GM12878 (cell line): ENCODE data around the gene C6orf62. TPM values are rescaled to one million over a fixed set of nuclear protein-coding genes. Genes with fewer than 3 reads are reported as not detected.

ENCODE experiments used
- ATAC-seq: fragments of 200-7000 bp; cut with Tn5 transposase; 3 replicates; pipeline ENCODE4 v1.9.1; 2020; ENCODE audit warnings: mild to moderate bottlenecking, moderate library complexity
- BruUV-seq: library from RNA; stranded (reverse); fragments of 400-500 nt; replicated peaks from 2 replicates; lab custom pipeline; 2021; lab: Mats Ljungman, UMichigan
- CTCF ChIA-PET: fragments of 300-600 bp; sonication (Branson Sonifier 250); formaldehyde crosslinking; extraction: SDS; loops from one replicate; lab custom pipeline; 2021; ENCODE audit warnings: inconsistent platforms; lab: Yijun Ruan, JAX
- POLR2A ChIA-PET: fragments of 350-600 bp; formaldehyde crosslinking; extraction: SDS; loops from one replicate; lab custom pipeline; 2021; ENCODE audit warnings: inconsistent platforms; lab: Charles Lee
- RAD21 ChIA-PET: fragments of 300-600 bp; sonication (Branson Sonifier 250); formaldehyde crosslinking; loops from one replicate; lab custom pipeline; 2023; ENCODE audit warnings: antibody characterized with exemption; ENCODE audit not compliant: unreplicated experiment; lab: Charles Lee
- SMC1A ChIA-PET: fragments of 300-600 bp; sonication (Branson Sonifier 250); formaldehyde crosslinking; loops from one replicate; lab custom pipeline; 2023; ENCODE audit not compliant: unreplicated experiment, uncharacterized antibody; lab: Charles Lee
- DNase-seq: peaks from one replicate; pipeline ENCODE4 v3.0.0-alpha.2; 2011; ENCODE audit warnings: low read depth, low spot score
- FAIRE-seq: peaks from 3 replicates; lab custom pipeline; 2011; peaks lifted over from hg19 to GRCh38; lab: Jason Lieb, UNC
- H2AFZ ChIP-seq: 2 replicates; pipeline ENCODE4 v1.6.0; 2011; ENCODE audit warnings: low read depth, low read length, control low read depth; ENCODE audit not compliant: control insufficient read depth
- H3K27ac ChIP-seq: 2 replicates; pipeline ENCODE4 v1.5.1; 2011; ENCODE audit warnings: control low read depth; ENCODE audit not compliant: control insufficient read depth, insufficient read depth
- H3K27me3 ChIP-seq, 2 experiments: replicated peaks in 1 of 2; 2 replicates each; pipeline versions ENCODE4 v1.6.0 to v1.6.1; 2011; ENCODE audit warnings: low read length in 1 of 2; ENCODE audit not compliant: control insufficient read depth in 2 of 2, insufficient read depth in 2 of 2
- H3K36me3 ChIP-seq, 2 experiments: 2 replicates each; pipeline ENCODE4 v1.5.1; 2011; ENCODE audit warnings: low read length in 1 of 2; ENCODE audit not compliant: control insufficient read depth in 2 of 2, insufficient read depth in 2 of 2
- H3K4me1 ChIP-seq: 2 replicates; pipeline ENCODE4 v1.6.1; 2011; ENCODE audit warnings: mild to moderate bottlenecking, low read length, moderate library complexity, mixed read lengths; ENCODE audit not compliant: control insufficient read depth, insufficient read depth
- H3K4me2 ChIP-seq: 2 replicates; pipeline ENCODE4 v1.6.0; 2011; ENCODE audit warnings: control low read depth; ENCODE audit not compliant: control insufficient read depth, insufficient read depth
- H3K4me3 ChIP-seq: fragments of 200-600 bp; sonication (generic); 2 replicates; pipeline ENCODE4 v1.5.1; 2016
- H3K79me2 ChIP-seq: 2 replicates; pipeline ENCODE4 v1.6.0; 2011; ENCODE audit warnings: low read length; ENCODE audit not compliant: control insufficient read depth, insufficient read depth
- H3K9ac ChIP-seq: 2 replicates; pipeline ENCODE4 v1.8.0; 2011; ENCODE audit warnings: low read length, control low read depth, mixed read lengths; ENCODE audit not compliant: control insufficient read depth, insufficient read depth
- H3K9me3 ChIP-seq: replicated peaks from 3 replicates; pipeline ENCODE4 v1.5.1; 2011; ENCODE audit warnings: mild to moderate bottlenecking, low read length; ENCODE audit not compliant: control insufficient read depth, insufficient read depth
- H4K20me1 ChIP-seq: 2 replicates; pipeline ENCODE4 v1.6.0; 2011; ENCODE audit not compliant: control insufficient read depth, insufficient read depth
- GATAD2B ChIP-seq: fragments of 450-650 bp; conservative IDR thresholded peaks from 2 replicates; pipeline ENCODE4 v1.6.1; 2017; ENCODE audit warnings: low read depth, mild to moderate bottlenecking, moderate library complexity
- HDAC6 ChIP-seq: fragments of 200-600 bp; sonication (generic); IDR thresholded peaks from one replicate; pipeline ENCODE4 v1.8.0; 2017; ENCODE audit warnings: antibody characterized with exemption; ENCODE audit not compliant: unreplicated experiment
- MYC ChIP-seq: IDR thresholded peaks from 2 replicates; pipeline ENCODE4 v1.6.1; 2011; ENCODE audit warnings: mild to moderate bottlenecking, low read length, moderate library complexity, inconsistent platforms; ENCODE audit not compliant: insufficient read depth, insufficient replicate concordance, insufficient read length, severe bottlenecking
- POLR2AphosphoS2 ChIP-seq: IDR thresholded peaks from 2 replicates; pipeline ENCODE4 v1.6.1; 2011; ENCODE audit warnings: low read depth, mild to moderate bottlenecking, low read length, improper control_type of control experiment, moderate library complexity
- POLR2AphosphoS5 ChIP-seq: IDR thresholded peaks from 2 replicates; pipeline ENCODE4 v1.6.1; 2011; ENCODE audit warnings: mild to moderate bottlenecking, low read length, inconsistent platforms
- STAT3 ChIP-seq: IDR thresholded peaks from 2 replicates; pipeline ENCODE4 v1.6.1; 2011; ENCODE audit warnings: low read depth, low read length, improper control_type of control experiment
- SUPT20H ChIP-seq: IDR thresholded peaks from 2 replicates; pipeline ENCODE4 v1.6.1; 2011; ENCODE audit warnings: low read depth, mild to moderate bottlenecking, low read length, moderate library complexity, borderline replicate concordance; ENCODE audit not compliant: control insufficient read depth
- WRNIP1 ChIP-seq: IDR thresholded peaks from 2 replicates; pipeline ENCODE4 v1.6.1; 2011; ENCODE audit warnings: low read depth, low read length, improper control_type of control experiment, borderline replicate concordance
- in situ Hi-C: fragments of 300-500 bp; cut with MboI; formaldehyde crosslinking; loops from 9 replicates; pipeline ENCODE4 v1.14.3; 2018; ENCODE audit warnings: mixed read lengths
- intact Hi-C: fragments of 100-400 bp; cut with micrococcal nuclease; formaldehyde crosslinking; loops from one replicate; pipeline ENCODE4 v1.14.2; 2022; ENCODE audit not compliant: unreplicated experiment
- polyA plus RNA-seq, 11 experiments: library from polyadenylated mRNA; depleted of rRNA in 4 of 11; unstranded in 6 of 11; stranded (reverse) in 5 of 11; fragments of >200 nt; fragmentation: Nextera tagmentation in 4 of 11; fragmentation: Illumina TruSeq in 1 of 11; extraction: Ambion mirVana in 4 of 11; extraction: Trizol in 1 of 11; gene quantifications; 1 replicate in 1 of 11; 2 replicates in 10 of 11; pipeline versions ENCODE4 v1.2.1 to v1.2.3, GENCODE V29; 2011 to 2016; ENCODE audit warnings: inconsistent platforms in 2 of 11, missing spikeins in 2 of 11, low read depth in 1 of 11
- total RNA-seq, 4 experiments: library from RNA; depleted of rRNA in 3 of 4; stranded (reverse); fragments of >200 nt in 3 of 4; fragmentation: Illumina TruSeq in 1 of 4; extraction: Trizol in 1 of 4; gene quantifications; 2 replicates each; pipeline versions ENCODE4 v1.2.1 to v1.2.3, GENCODE V29; 2013 to 2021
- TF ChIP-seq, protein P1 (sequence below): IDR thresholded peaks from 2 replicates; pipeline ENCODE4 v1.6.1; 2011; ENCODE audit warnings: low read depth, low read length, improper control_type of control experiment, borderline replicate concordance
- TF ChIP-seq, protein P2 (sequence below): fragments of 450-650 bp; conservative IDR thresholded peaks from 2 replicates; pipeline ENCODE4 v1.6.1; 2017; ENCODE audit warnings: mild to moderate bottlenecking, moderate library complexity
- TF ChIP-seq, protein P3 (sequence below): fragments of 450-650 bp; IDR thresholded peaks from 2 replicates; pipeline ENCODE4 v1.6.1; 2014; ENCODE audit warnings: mild to moderate bottlenecking
- TF ChIP-seq, protein P4 (sequence below): fragments of 450-650 bp; IDR thresholded peaks from 2 replicates; pipeline ENCODE4 v1.6.1; 2017; ENCODE audit warnings: borderline replicate concordance
- TF ChIP-seq, protein P5 (sequence below): fragments of 450-650 bp; formaldehyde crosslinking; IDR thresholded peaks from 2 replicates; pipeline ENCODE4 v1.4.0; 2022; ENCODE audit warnings: mild to moderate bottlenecking, moderate library complexity
- TF ChIP-seq, protein P6 (sequence below): IDR thresholded peaks from 2 replicates; pipeline ENCODE4 v1.6.1; 2011; ENCODE audit warnings: borderline replicate concordance, low read depth, mild to moderate bottlenecking, moderate library complexity, mixed read lengths, low read length; ENCODE audit not compliant: insufficient read depth; ENCODE audit errors: extremely low read length

C6orf62 gene
- total and polyA plus RNA-seq, 10 of the 15 experiments (the other 5 are each of a cell fraction or from before 2014, with no cell fraction given), result 55.6 to 565 (median 126) TPM

DNA sequence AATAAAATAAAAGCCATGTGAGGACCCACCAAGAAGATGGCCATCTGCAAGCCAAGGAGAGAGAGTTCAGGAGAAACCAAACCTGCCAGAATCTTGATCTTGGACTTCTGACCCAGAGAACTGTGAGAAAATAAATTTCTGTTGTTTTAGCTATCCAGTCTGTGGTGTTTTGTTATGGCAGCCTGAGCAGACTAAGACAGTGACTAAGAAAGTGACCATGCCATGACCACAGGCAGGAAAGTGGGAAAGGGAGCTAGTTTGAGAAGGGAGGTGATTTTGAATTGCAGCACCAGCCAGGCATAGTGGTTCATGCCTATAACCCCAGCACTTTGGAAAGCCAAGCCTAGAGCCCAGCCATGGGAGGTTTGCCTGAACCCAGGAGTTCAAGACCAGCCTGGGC, 21.9 kb upstream of the C6orf62 start:
- no peaks in the 10 kb centered on the region for H3K9me3 ChIP-seq
- CTCF ChIA-PET, result interaction anchor here (0.8 to 1.1 kb wide), 2 partner anchors 18 to 156 kb away, joined by 3 read pairs; no protein-coding TSS in a partner anchor
- in situ Hi-C loops, result no loop called here
- POLR2A ChIA-PET, result interaction anchor here (0.6 kb wide), 1 partner anchor 22 kb away, joined by 3 read pairs; the partner anchor contains the start of gene C6orf62
- no peak overlapping the region for H3K27ac ChIP-seq
- DNase-seq (no peak), ATAC-seq (no peak), FAIRE-seq (no peak)
- RAD21 ChIA-PET, result no interaction called here
- intact Hi-C loops, result no loop called here
- peaks cover 17% of the 10 kb centered on the region for H3K4me1 ChIP-seq
- no peaks in the 10 kb centered on the region for H4K20me1 ChIP-seq
- H3K27me3 ChIP-seq, result no peaks in the 10 kb centered on the region
- H3K79me2 ChIP-seq, result no peaks in the 10 kb centered on the region
- no TSS peak for BruUV-seq
- SMC1A ChIA-PET, result interaction anchor here (1.2 to 1.7 kb wide), 2 partner anchors 19 to 26 kb away, joined by 3 to 4 read pairs; no protein-coding TSS in a partner anchor
- no peak overlapping the region for H3K9ac ChIP-seq
- H3K4me3 ChIP-seq, result no peak overlapping the region
- no peaks in the 10 kb centered on the region for H3K36me3 ChIP-seq
- H2AFZ ChIP-seq, result no peak overlapping the region
- H3K4me2 ChIP-seq, result no peak overlapping the region
- TF ChIP-seq, protein P1, sequence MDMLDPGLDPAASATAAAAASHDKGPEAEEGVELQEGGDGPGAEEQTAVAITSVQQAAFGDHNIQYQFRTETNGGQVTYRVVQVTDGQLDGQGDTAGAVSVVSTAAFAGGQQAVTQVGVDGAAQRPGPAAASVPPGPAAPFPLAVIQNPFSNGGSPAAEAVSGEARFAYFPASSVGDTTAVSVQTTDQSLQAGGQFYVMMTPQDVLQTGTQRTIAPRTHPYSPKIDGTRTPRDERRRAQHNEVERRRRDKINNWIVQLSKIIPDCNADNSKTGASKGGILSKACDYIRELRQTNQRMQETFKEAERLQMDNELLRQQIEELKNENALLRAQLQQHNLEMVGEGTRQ, result no peak
- TF ChIP-seq, protein P2, sequence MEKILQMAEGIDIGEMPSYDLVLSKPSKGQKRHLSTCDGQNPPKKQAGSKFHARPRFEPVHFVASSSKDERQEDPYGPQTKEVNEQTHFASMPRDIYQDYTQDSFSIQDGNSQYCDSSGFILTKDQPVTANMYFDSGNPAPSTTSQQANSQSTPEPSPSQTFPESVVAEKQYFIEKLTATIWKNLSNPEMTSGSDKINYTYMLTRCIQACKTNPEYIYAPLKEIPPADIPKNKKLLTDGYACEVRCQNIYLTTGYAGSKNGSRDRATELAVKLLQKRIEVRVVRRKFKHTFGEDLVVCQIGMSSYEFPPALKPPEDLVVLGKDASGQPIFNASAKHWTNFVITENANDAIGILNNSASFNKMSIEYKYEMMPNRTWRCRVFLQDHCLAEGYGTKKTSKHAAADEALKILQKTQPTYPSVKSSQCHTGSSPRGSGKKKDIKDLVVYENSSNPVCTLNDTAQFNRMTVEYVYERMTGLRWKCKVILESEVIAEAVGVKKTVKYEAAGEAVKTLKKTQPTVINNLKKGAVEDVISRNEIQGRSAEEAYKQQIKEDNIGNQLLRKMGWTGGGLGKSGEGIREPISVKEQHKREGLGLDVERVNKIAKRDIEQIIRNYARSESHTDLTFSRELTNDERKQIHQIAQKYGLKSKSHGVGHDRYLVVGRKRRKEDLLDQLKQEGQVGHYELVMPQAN, result no peak
- no peak for TF ChIP-seq POLR2AphosphoS5
- no peak for TF ChIP-seq SUPT20H
- TF ChIP-seq POLR2AphosphoS2, result no peak
- TF ChIP-seq, protein P3, sequence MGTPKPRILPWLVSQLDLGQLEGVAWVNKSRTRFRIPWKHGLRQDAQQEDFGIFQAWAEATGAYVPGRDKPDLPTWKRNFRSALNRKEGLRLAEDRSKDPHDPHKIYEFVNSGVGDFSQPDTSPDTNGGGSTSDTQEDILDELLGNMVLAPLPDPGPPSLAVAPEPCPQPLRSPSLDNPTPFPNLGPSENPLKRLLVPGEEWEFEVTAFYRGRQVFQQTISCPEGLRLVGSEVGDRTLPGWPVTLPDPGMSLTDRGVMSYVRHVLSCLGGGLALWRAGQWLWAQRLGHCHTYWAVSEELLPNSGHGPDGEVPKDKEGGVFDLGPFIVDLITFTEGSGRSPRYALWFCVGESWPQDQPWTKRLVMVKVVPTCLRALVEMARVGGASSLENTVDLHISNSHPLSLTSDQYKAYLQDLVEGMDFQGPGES, result no peak
- TF ChIP-seq, protein P4, sequence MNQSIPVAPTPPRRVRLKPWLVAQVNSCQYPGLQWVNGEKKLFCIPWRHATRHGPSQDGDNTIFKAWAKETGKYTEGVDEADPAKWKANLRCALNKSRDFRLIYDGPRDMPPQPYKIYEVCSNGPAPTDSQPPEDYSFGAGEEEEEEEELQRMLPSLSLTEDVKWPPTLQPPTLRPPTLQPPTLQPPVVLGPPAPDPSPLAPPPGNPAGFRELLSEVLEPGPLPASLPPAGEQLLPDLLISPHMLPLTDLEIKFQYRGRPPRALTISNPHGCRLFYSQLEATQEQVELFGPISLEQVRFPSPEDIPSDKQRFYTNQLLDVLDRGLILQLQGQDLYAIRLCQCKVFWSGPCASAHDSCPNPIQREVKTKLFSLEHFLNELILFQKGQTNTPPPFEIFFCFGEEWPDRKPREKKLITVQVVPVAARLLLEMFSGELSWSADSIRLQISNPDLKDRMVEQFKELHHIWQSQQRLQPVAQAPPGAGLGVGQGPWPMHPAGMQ, result no peak
- no peak for TF ChIP-seq GATAD2B
- TF ChIP-seq, protein P5, sequence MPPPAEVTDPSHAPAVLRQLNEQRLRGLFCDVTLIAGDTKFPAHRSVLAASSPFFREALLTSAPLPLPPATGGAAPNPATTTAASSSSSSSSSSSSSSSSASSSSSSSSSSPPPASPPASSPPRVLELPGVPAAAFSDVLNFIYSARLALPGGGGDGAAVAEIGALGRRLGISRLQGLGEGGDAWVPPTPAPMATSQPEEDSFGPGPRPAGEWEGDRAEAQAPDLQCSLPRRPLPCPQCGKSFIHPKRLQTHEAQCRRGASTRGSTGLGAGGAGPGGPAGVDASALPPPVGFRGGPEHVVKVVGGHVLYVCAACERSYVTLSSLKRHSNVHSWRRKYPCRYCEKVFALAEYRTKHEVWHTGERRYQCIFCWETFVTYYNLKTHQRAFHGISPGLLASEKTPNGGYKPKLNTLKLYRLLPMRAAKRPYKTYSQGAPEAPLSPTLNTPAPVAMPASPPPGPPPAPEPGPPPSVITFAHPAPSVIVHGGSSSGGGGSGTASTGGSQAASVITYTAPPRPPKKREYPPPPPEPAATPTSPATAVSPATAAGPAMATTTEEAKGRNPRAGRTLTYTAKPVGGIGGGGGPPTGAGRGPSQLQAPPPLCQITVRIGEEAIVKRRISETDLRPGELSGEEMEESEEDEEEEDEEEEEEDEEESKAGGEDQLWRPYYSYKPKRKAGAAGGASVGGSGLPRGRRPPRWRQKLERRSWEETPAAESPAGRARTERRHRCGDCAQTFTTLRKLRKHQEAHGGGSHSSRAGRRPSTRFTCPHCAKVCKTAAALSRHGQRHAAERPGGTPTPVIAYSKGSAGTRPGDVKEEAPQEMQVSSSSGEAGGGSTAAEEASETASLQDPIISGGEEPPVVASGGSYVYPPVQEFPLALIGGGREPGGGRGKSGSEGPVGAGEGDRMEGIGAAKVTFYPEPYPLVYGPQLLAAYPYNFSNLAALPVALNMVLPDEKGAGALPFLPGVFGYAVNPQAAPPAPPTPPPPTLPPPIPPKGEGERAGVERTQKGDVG (CRISPR knock-in tag), result no peak
- TF ChIP-seq, protein P6, sequence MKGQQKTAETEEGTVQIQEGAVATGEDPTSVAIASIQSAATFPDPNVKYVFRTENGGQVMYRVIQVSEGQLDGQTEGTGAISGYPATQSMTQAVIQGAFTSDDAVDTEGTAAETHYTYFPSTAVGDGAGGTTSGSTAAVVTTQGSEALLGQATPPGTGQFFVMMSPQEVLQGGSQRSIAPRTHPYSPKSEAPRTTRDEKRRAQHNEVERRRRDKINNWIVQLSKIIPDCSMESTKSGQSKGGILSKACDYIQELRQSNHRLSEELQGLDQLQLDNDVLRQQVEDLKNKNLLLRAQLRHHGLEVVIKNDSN, result no peak
- TF ChIP-seq MYC, result no peak
- TF ChIP-seq WRNIP1, result no peak
- no peak for TF ChIP-seq HDAC6
- no peak for TF ChIP-seq STAT3
